Cardiac fibroblast (primary cell): ENCODE measurements around the gene KRT77.

Source experiments
- DNase-seq, 2 donors: peaks; one replicate each; pipeline versions ENCODE4 v3.0.0 to v3.0.0-alpha.2; 2010; ENCODE audit warnings: low read depth in 2 of 2
- H3K4me3 ChIP-seq, 2 donors: replicated peaks in 1 of 2; 1 replicate in 1 of 2; 2 replicates in 1 of 2; pipeline ENCODE4 v1.5.1; 2011; ENCODE audit warnings: low read depth in 2 of 2, low read length in 2 of 2, mild to moderate bottlenecking in 2 of 2, moderate library complexity in 1 of 2
- TF ChIP-seq, protein P1 (sequence below): IDR thresholded peaks from one replicate; pipeline ENCODE4 v1.5.1; 2011; ENCODE audit warnings: low read depth, mild to moderate bottlenecking, low read length, inconsistent platforms

The KRT77 gene

DNA sequence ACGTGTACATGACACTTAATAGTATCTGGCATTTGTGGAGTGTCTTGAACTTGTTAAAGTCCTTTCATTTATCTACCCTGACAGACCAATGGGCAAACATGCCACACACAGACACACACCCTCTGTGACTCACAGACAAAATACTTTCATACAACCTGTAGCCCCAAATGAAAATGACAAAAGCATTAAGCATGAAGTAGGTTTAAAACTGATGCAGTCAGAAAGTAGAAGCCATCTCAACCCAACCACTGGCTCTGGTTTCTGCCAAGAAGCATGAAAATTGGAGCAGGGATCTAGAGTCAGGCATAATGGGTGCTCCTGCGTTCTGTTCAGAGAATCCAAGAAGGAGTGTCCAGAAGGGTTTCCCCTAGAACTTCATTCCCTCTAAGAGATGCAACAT is 23.1 kb upstream of the KRT77 start:
- no peak overlapping the region for H3K4me3 ChIP-seq
- no peak for DNase-seq
- TF ChIP-seq, protein P1, sequence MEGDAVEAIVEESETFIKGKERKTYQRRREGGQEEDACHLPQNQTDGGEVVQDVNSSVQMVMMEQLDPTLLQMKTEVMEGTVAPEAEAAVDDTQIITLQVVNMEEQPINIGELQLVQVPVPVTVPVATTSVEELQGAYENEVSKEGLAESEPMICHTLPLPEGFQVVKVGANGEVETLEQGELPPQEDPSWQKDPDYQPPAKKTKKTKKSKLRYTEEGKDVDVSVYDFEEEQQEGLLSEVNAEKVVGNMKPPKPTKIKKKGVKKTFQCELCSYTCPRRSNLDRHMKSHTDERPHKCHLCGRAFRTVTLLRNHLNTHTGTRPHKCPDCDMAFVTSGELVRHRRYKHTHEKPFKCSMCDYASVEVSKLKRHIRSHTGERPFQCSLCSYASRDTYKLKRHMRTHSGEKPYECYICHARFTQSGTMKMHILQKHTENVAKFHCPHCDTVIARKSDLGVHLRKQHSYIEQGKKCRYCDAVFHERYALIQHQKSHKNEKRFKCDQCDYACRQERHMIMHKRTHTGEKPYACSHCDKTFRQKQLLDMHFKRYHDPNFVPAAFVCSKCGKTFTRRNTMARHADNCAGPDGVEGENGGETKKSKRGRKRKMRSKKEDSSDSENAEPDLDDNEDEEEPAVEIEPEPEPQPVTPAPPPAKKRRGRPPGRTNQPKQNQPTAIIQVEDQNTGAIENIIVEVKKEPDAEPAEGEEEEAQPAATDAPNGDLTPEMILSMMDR = no peak

DNA sequence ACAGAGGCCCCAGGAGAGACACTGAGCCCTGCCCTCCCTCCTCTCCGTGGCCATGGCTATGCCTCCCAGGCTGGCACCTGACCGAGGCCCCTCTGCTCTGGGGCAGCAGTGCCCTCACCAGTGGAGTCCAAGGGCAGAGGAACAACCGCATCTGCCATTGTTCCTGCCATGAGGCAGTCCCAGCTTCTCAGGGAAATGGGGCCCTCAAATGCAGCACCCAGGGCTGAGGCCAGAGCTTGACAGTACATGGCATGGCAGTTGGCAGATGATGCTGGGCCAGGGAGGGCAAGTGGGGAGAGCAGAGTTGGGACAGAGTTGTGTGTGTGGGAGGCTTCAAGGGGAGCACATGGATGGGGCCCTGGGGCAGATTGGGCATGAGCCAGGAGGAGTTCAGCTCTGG is 21.1 kb upstream of the KRT77 start:
- no peak for DNase-seq
- no peak overlapping the region for H3K4me3 ChIP-seq
- TF ChIP-seq, protein P1 = no peak

DNA sequence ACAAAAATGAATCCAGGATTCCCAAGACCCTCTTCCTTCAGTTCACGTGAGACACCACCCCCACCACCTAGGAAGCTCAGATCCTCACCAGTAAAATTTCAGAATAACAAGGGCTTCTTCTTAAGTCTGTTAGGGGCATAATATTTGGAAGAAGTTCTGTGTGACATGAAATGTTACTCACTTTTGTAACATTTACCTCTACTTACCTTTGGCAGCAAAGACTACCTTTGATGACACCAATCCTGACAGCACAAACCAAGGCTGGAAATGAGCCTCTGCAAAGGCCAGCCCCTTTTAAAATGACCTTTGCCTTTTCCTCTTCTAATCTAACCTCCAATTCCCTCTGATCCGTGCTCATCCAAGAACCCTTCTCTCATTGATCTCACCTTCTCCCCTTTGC is 19.4 kb upstream of the KRT77 start:
- TF ChIP-seq, protein P1 = no peak
- no peak overlapping the region for H3K4me3 ChIP-seq
- no peak for DNase-seq

DNA sequence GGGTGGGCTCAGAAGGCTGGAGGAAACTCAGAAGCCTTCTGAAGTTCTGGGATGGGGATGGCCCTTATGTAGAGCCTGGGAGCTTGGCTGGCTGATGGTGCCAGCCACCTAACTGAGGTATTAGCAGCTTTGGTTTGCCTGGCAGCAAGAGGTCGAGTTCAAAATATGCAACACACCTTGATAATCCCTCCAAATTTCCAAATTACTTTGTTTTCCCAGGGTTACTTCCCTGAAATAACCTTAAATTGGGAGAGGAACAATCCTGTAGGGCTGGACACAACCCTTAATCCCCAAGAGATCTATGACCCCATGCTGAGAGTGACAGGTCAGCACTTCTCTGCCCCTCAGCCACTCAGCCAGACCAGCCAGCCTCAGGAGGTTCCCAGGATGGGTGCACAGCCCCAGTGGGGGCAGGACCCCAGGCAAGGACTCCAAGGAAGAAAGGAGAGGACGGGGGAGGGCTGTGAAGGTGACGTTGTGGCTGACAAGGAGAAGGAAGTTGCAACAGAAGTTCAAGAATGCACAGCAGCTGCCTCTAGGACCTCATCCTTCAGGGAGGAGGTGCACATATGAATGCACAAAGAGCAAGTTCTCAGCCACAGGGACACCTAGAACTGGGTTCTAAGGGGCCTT is 18.6 kb upstream of the KRT77 start:
- no peak for DNase-seq
- TF ChIP-seq, protein P1 = no peak
- H3K4me3 ChIP-seq = no peak overlapping the region

DNA sequence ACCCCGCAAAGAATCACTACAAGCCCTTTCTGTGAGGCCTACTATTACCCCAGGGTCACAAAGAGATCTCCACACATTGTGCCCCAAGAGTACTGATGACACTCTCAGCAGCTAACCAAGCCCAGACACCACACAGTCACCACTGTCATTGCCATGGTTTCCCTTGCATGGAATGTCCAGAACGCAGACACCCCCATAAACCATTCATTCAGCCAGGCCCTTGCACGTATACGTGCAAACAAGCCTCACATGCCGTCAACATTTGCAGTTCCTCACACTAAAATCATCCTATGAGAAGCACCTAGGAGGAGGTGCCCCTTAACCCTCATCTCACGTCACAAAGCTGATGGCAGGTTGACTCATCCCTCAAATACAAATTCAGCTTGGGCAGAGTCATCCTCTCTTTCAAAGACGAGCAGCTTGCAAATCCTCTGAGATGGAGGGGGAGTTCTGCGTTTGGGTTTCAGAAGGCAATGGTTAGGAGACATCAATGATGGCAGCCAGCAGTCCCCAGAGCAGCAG is 17.1 kb upstream of the KRT77 start:
- H3K4me3 ChIP-seq = no peak overlapping the region
- no peak for DNase-seq
- TF ChIP-seq, protein P1 = no peak

DNA sequence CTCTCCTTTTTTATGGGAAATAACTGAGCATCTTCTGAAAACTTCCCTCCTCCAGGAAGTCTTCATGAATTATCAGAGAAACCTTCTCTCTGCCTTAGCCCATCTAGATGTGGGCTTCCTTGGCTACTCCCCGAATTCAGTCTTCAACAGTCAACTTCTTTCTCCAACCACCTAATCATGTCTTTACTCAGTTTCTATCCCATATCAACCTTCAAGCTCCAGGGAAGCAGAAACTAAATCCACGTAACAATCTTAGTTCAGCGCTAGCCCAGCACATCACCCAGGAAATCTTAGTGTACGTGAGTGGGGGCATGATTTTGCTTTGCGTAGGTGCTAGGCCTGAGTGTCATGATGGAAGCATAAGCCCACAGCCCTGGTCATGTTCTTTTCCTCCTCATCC is 12.7 kb upstream of the KRT77 start:
- H3K4me3 ChIP-seq = no peak overlapping the region
- TF ChIP-seq, protein P1 = no peak
- DNase-seq = no peak

DNA sequence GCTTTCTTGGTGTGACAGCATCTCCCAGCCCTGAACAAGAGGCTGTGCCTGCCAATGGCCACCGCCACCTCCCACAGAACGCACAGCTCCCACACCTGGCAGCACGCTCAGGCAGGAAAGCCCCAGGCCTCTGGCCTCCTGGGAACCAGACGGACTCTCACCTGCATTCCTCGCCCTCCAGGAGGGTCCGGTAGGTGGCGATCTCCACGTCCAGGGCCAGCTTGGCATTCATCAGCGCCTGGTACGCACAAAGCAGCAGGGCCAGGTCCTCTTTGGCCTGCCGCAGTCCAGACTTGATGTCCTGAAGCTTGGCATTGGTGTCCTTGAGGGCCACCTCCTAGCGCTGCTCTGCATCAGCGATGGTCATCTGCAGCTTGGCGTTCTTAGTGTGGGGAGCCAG is 12.1 kb upstream of the KRT77 start:
- no peak for DNase-seq
- TF ChIP-seq, protein P1 = no peak
- no peak overlapping the region for H3K4me3 ChIP-seq
